SK-N-SH treated with all-trans-retinoic acid at 6 μM for 48 hours (cell line): ENCODE results near the gene ATP12A.

Experiments
- CSRNP3 ChIP-seq: fragments of 250-450 bp; sonication (Bioruptor Pico); IDR thresholded peaks from 2 replicates; pipeline ENCODE4 v1.5.1; 2021; ENCODE audit warnings: mild to moderate bottlenecking, moderate library complexity
- ISL1 ChIP-seq: fragments of 250-450 bp; sonication (Bioruptor Pico); IDR thresholded peaks from 2 replicates; pipeline ENCODE4 v2.1.2; 2022; ENCODE audit warnings: mild to moderate bottlenecking, moderate library complexity
- SNAI2 ChIP-seq: fragments of 250-450 bp; sonication (Bioruptor Pico); IDR thresholded peaks from 2 replicates; pipeline ENCODE4 v1.5.0; 2020; ENCODE audit warnings: mild to moderate bottlenecking, moderate library complexity
- TOX ChIP-seq: fragments of 250-450 bp; sonication (Bioruptor Pico); IDR thresholded peaks from 2 replicates; pipeline ENCODE4 v1.8.0; 2021; ENCODE audit warnings: mild to moderate bottlenecking, moderate library complexity, borderline replicate concordance
- ZFP30 ChIP-seq: fragments of 450-650 bp; formaldehyde crosslinking; IDR thresholded peaks from 2 replicates; pipeline ENCODE4 v1.5.0; 2022; ENCODE audit warnings: mild to moderate bottlenecking, moderate library complexity
- ZNF565 ChIP-seq: fragments of 450-650 bp; formaldehyde crosslinking; conservative IDR thresholded peaks from 2 replicates; pipeline ENCODE4 v1.5.0; 2020; ENCODE audit warnings: low read depth, mild to moderate bottlenecking, moderate library complexity

- TF ChIP-seq ZNF565 (CRISPR knock-in tag): no peak
- no peak for TF ChIP-seq TOX
- no peak for TF ChIP-seq SNAI2 (CRISPR knock-in tag)
- no peak for TF ChIP-seq CSRNP3 (CRISPR knock-in tag)
- no peak for TF ChIP-seq ISL1
- TF ChIP-seq ZFP30 (CRISPR knock-in tag): no peak
Measured at GRCh38 chr13:24672141-24673132, 7.8 kb upstream of the ATP12A start.
